Heart left ventricle (tissue), 16 donors: ENCODE results near the gene PFKFB2. TPM values are rescaled to one million over a fixed set of nuclear protein-coding genes. Genes with fewer than 3 reads are reported as not detected.

Experiments
- ATAC-seq, 4 donors: fragments of 200-7000 bp; cut with Tn5 transposase; one replicate each; pipeline ENCODE4 v1.9.1; 2020 to 2022; ENCODE audit warnings: moderate library complexity in 4 of 4, mild to moderate bottlenecking in 3 of 4, moderate number of reproducible peaks in 1 of 4
- DNase-seq, 5 donors: peaks; one replicate each; pipeline ENCODE4 v3.0.0-alpha.2; 2020
- H3K27ac ChIP-seq, 12 donors: fragments of 200-600 bp; sonication (generic) in 4 of 12; one replicate each; pipeline versions ENCODE4 v1.5.0 to v1.8.0; 2016 to 2022; ENCODE audit warnings: mild to moderate bottlenecking in 2 of 12
- H3K27me3 ChIP-seq, 9 donors: fragments of 200-600 bp; sonication (generic) in 2 of 9; one replicate each; pipeline versions ENCODE4 v1.5.1 to v1.8.0; 2016 to 2022; ENCODE audit warnings: mild to moderate bottlenecking in 3 of 9
- H3K36me3 ChIP-seq, 9 donors: fragments of 200-600 bp; sonication (generic) in 2 of 9; one replicate each; pipeline versions ENCODE4 v1.5.0 to v1.8.0; 2018 to 2022; ENCODE audit warnings: mild to moderate bottlenecking in 2 of 9
- H3K4me1 ChIP-seq, 12 donors: fragments of 200-600 bp; sonication (generic) in 4 of 12; one replicate each; pipeline versions ENCODE4 v1.5.0 to v1.8.0; 2016 to 2022; ENCODE audit warnings: mild to moderate bottlenecking in 3 of 12
- H3K4me3 ChIP-seq, 12 donors: fragments of 200-600 bp; sonication (generic) in 4 of 12; one replicate each; pipeline versions ENCODE4 v1.5.0 to v1.8.0; 2017 to 2022; ENCODE audit warnings: mild to moderate bottlenecking in 9 of 12, moderate library complexity in 4 of 12
- H3K9me3 ChIP-seq, 12 donors: fragments of 200-600 bp; sonication (generic) in 4 of 12; one replicate each; pipeline versions ENCODE4 v1.5.0 to v1.8.0; 2016 to 2022; ENCODE audit warnings: mild to moderate bottlenecking in 1 of 12
- POLR2A ChIP-seq, 2 donors: fragments of 450-650 bp; IDR thresholded peaks; one replicate each; pipeline ENCODE4 v1.6.1; 2017; ENCODE audit warnings: antibody characterized with exemption in 2 of 2, mild to moderate bottlenecking in 2 of 2, moderate library complexity in 2 of 2
- WGBS, 4 donors: extraction: QIAGEN DNeasy Blood & Tissue Kit in 2 of 4; methylation state at CpG; one replicate each; pipeline versions ENCODE4 v1.1.5 to v1.1.7; 2013 to 2018; 5-methylcytosine and 5-hydroxymethylcytosine counted together
- intact Hi-C, 10 donors: fragments of 100-400 bp; cut with DNase I; formaldehyde crosslinking; loops; one replicate each; pipeline versions ENCODE4 v1.11.1 to v1.14.2; 2022
- polyA plus RNA-seq, 2 donors: library from polyadenylated mRNA; stranded (reverse); fragments of 200-250 nt; gene quantifications; one replicate each; pipeline ENCODE4 v1.2.3, GENCODE V29; 2013
- total RNA-seq, 9 donors: library from RNA; depleted of rRNA in 2 of 9; stranded (reverse); fragments of >200 nt in 2 of 9; fragmentation: NEBNext Ultra II Directional in 3 of 9; extraction: Animal tissue kit (Norgen Biotek cat#: 25700) in 3 of 9; gene quantifications; one replicate each; pipeline versions ENCODE4 v1.1.0 to v1.2.4, GENCODE V29; 2016 to 2023
- TF ChIP-seq, protein P1 (sequence below), 12 donors: fragments of 200-600 bp; sonication (generic) in 4 of 12; IDR thresholded peaks; one replicate each; pipeline versions ENCODE4 v1.5.0 to v1.8.0; 2018 to 2022; ENCODE audit warnings: antibody characterized with exemption in 12 of 12, mild to moderate bottlenecking in 5 of 12
- donor health status: ischemic (EF 13 %, LVEDD 7.1; RV severe dilation, severe dysfunction).
- donor health status: healthy with polysubstance abuse.
- donor health status: DM: no; HTN: yes; CAD: no.
- donor health status: DM: no; HTN: no; CAD: no.
- donor health status: ischemic (EF 25% LVEDD 6.9; RV normal size, moderate dysfunction).
- donor health status: ischemic (EF 25% LVEDD 5.7; RV mildly dilated, moderate dysfunction).
- donor health status: healthy.
- donor health status: DM: yes; HTN: yes; CAD: no.
- donor health status: ischemic (EF 35%, LVEDD 5.7; RV mildly dilated, moderate dysfunction).
- donor health status: nonischemic (EF 11% LVEDD 7.7; RV severe dilation, severe dysfunction).
- donor health status: DM: yes; HTN: yes; CAD: no.
- donor health status: PGD.
- donor health status: ischemic (EF 29% LVEDD 5.4; RV normal size, mild dysfunction).
- donor health status: nonischemic (EF 23%, LVEDD 6.1; RV moderate dilation, normal function).

PFKFB2 gene
- total and polyA plus RNA-seq, 11 donors = 16.0 to 130 (median 58.7) TPM

DNA sequence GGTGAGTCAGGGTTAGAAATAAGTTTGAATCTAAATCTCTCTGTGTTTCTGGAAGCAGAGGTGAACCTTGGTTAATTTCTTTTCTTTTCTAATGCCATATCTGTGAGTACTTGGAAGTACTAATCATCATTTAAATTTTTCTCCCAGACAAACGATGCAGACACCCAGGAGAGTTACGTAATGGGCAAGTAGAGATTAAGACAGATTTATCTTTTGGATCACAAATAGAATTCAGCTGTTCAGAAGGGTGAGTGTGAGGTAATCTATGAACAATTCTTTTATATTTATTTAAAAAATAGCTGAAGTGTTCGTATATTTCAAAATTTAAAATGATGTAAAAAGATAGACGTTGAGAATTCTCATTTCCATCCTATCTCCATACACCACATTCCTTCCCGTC lies 62.2 kb downstream of the PFKFB2 start:
- Histone ChIP-seq H3K36me3 (no peaks in the 10 kb centered on the region), H3K9me3 (no peaks in the 10 kb centered on the region), H3K4me1 (no peaks in the 10 kb centered on the region), H3K27me3 (no peaks in the 10 kb centered on the region), H3K27ac (no peak overlapping the region), H3K4me3 (no peak overlapping the region)
- ATAC-seq = no peak
- WGBS, 4 donors = 60 to 67% (median 65%) methylated on average over 5 of the region's 5 CpGs
- TF ChIP-seq POLR2A (IDR thresholded peaks at IDR 0.05) = no peak
- TF ChIP-seq, protein P1, sequence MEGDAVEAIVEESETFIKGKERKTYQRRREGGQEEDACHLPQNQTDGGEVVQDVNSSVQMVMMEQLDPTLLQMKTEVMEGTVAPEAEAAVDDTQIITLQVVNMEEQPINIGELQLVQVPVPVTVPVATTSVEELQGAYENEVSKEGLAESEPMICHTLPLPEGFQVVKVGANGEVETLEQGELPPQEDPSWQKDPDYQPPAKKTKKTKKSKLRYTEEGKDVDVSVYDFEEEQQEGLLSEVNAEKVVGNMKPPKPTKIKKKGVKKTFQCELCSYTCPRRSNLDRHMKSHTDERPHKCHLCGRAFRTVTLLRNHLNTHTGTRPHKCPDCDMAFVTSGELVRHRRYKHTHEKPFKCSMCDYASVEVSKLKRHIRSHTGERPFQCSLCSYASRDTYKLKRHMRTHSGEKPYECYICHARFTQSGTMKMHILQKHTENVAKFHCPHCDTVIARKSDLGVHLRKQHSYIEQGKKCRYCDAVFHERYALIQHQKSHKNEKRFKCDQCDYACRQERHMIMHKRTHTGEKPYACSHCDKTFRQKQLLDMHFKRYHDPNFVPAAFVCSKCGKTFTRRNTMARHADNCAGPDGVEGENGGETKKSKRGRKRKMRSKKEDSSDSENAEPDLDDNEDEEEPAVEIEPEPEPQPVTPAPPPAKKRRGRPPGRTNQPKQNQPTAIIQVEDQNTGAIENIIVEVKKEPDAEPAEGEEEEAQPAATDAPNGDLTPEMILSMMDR (IDR thresholded peaks at IDR 0.05) = no peak
- intact Hi-C loops = no loop called here
- DNase-seq = no peak

DNA sequence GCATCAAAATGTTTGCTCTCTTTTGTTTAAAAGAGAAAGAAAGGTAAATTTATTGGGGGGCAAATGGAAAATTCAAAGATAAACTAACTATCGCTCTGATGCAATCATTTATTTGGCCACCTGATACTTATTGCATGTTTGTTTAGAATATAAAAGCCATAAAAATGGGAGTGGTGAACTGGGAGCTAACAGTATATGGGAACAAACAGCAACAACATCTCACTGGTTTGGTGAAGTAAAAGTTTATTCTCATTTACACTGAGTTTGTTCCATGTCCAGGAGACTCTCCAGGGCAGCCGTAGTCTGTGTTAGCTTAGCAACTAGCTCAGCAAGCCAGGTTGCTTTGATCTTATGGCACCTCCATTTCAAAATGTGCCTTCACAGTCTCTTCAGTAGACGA lies 71.3 kb downstream of the PFKFB2 start:
- Histone ChIP-seq H3K9me3 (peaks cover 0 to 22% (median 16%) of the 10 kb centered on the region in 12 donors), H3K4me1 (no peaks in the 10 kb centered on the region), H3K27me3 (no peaks in the 10 kb centered on the region), H3K27ac (no peak overlapping the region), H3K36me3 (no peaks in the 10 kb centered on the region), H3K4me3 (no peak overlapping the region)
- 86 to 92% (median 90%) methylated on average over 3 of the region's 3 CpGs for WGBS, 4 donors
- DNase-seq (no peak), ATAC-seq (no peak)
- TF ChIP-seq, protein P1 (IDR thresholded peaks at IDR 0.05) = no peak
- TF ChIP-seq POLR2A (IDR thresholded peaks at IDR 0.05) = no peak
- intact Hi-C loops = no loop called here

DNA sequence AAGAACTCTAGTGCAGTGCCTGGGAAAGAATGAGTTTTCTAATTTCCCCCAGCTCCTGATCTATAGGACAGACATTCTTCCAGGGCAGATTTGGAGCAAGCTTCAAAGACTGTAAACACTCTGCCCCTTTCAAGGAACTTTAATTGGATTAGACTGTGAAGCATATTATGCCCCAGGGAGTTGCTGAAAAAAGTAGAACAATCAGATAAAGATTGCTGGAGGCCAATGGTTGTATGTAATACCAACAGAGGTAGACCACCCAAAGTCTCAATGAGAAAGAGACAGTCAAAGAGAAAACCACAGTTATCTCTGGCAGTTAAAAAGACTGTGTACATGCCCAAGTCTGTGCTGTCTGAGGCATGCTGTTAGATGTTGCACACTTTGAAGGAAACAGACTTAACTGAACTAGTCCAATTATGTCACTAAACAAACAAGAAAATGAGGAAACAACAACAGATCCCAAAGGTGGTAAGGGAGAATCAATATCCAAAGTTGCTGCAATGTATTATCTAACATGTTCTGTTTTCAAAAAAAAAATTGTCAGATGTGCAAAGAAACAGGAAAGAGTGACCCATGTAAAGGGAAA lies 75.4 kb downstream of the PFKFB2 start:
- H3K9me3 ChIP-seq = peaks cover 0 to 43% (median 26%) of the 10 kb centered on the region in 12 donors
- no peaks in the 10 kb centered on the region for H3K36me3 ChIP-seq
- H3K4me1 ChIP-seq = no peaks in the 10 kb centered on the region
- ATAC-seq (no peak), DNase-seq (no peak)
- no peak overlapping the region for H3K4me3 ChIP-seq
- H3K27me3 ChIP-seq = no peaks in the 10 kb centered on the region
- intact Hi-C loops = no loop called here
- TF ChIP-seq, protein P1 (IDR thresholded peaks at IDR 0.05) = no peak
- TF ChIP-seq POLR2A (IDR thresholded peaks at IDR 0.05) = no peak
- H3K27ac ChIP-seq = no peak overlapping the region

DNA sequence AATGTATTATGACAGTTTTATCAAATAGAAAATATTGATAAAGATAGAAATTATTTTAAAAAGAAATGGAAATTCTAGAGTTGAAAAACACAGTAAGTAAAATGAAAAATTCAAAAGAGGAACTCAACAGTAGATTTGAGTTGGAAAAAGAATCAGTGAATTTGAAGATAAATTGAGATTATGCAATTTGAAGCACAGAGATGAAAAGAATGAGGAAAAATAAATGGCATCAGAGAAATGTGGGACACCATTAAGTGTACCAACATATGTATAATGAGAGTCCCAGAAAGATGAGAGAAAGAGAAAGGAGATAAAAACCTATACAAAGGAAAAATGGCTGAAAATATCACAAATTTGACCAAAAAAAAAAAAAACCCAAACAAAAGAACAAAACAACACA lies 76.0 kb downstream of the PFKFB2 start:
- no peak for DNase-seq
- Histone ChIP-seq H3K9me3 (peaks cover 0 to 43% (median 26%) of the 10 kb centered on the region in 12 donors), H3K4me1 (peaks cover 0 to 1% (median 0%) of the 10 kb centered on the region in 12 donors), H3K27ac (no peak overlapping the region), H3K27me3 (no peaks in the 10 kb centered on the region), H3K36me3 (no peaks in the 10 kb centered on the region), H3K4me3 (no peak overlapping the region)
- no peak for ATAC-seq
- intact Hi-C loops = no loop called here
- TF ChIP-seq POLR2A (IDR thresholded peaks at IDR 0.05) = no peak
- TF ChIP-seq, protein P1 (IDR thresholded peaks at IDR 0.05) = no peak

Other genes with a start within 250 kb of the PFKFB2 start
- not detected for gene IL20, start 187.7 kb upstream of the PFKFB2 start, total RNA-seq
- gene IL20, start 187.7 kb upstream of the PFKFB2 start, polyA plus RNA-seq = not detected
- not detected for gene IL24, start 155.8 kb upstream of the PFKFB2 start, total RNA-seq
- gene IL24, start 155.8 kb upstream of the PFKFB2 start, polyA plus RNA-seq = 1 to 10 TPM in 1 of 2 donors, not detected in 1; 1.6 TPM
- 10 to 100 TPM in 1 of 9 donors, 1 to 10 TPM in 8; 1.3 to 16.3 (median 3.2) TPM for gene FCMR, start 131.3 kb upstream of the PFKFB2 start, total RNA-seq
- 1 to 10 TPM in 1 of 2 donors, under 1 TPM in 1; 0.99 to 4.0 TPM for gene FCMR, start 131.3 kb upstream of the PFKFB2 start, polyA plus RNA-seq
- under 1 TPM in 2 of 9 donors, not detected in 7; 0.42 to 0.49 TPM for gene PIGR, start 106.8 kb upstream of the PFKFB2 start, total RNA-seq
- under 1 TPM; 0.04 to 0.64 TPM for gene PIGR, start 106.8 kb upstream of the PFKFB2 start, polyA plus RNA-seq
- not detected for gene FCAMR, start 82.8 kb upstream of the PFKFB2 start, total RNA-seq
- not detected for gene FCAMR, start 82.8 kb upstream of the PFKFB2 start, polyA plus RNA-seq
- 1 to 10 TPM in 3 of 9 donors, under 1 TPM in 6; 0.42 to 3.3 (median 0.85) TPM for gene C1orf116, start 20.5 kb upstream of the PFKFB2 start, total RNA-seq
- under 1 TPM; 0.08 to 0.28 TPM for gene C1orf116, start 20.5 kb upstream of the PFKFB2 start, polyA plus RNA-seq
- 1 to 10 TPM; 3.9 to 7.4 (median 6.1) TPM for gene YOD1, start 2.1 kb upstream of the PFKFB2 start, total RNA-seq
- gene YOD1, start 2.1 kb upstream of the PFKFB2 start, polyA plus RNA-seq = 1 to 10 TPM; 1.9 to 4.5 TPM
- gene C4BPB, start 35.6 kb downstream of the PFKFB2 start, total RNA-seq = 1 to 10 TPM in 2 of 9 donors, under 1 TPM in 1, not detected in 6; 0.20 to 3.3 (median 1.3) TPM
- not detected for gene C4BPB, start 35.6 kb downstream of the PFKFB2 start, polyA plus RNA-seq
- not detected for gene C4BPA, start 51.0 kb downstream of the PFKFB2 start, total RNA-seq
- gene C4BPA, start 51.0 kb downstream of the PFKFB2 start, polyA plus RNA-seq = under 1 TPM in 1 of 2 donors, not detected in 1; 0.03 TPM